Measurements from ENCODE around the gene SLC35A4. TPM values are rescaled to one million over a fixed set of nuclear protein-coding genes. Genes with fewer than 3 reads are reported as not detected.

SLC35A4 gene
- total and polyA plus RNA-seq, 2 of the 13 experiments (the other 11 are each of a cell fraction or from before 2014, with no cell fraction given) = 0.71 to 4.0 TPM

DNA sequence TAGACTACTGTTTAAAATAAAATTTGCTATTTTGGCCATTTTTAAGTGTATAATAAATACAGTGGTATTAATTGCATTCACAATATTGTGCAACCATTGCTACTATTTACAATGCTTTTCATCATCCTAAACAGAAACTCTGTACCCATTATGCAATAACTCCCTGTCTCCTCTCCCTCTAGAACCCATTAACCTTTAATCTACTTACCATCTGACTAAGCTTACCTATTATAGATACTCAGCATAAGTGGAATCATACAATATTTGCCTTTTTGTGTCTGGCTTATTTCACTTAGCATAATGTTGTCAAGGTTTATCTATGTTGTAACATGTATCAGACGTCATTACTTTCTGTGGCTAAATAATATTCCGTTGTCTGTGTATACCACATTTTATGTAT is 42.4 kb downstream of the SLC35A4 start (continued):
- TF ChIP-seq SKI (IDR thresholded peaks at IDR 0.05; ENCODE audit: partially characterized antibody) = peak; percentile 89
- no peak for TF ChIP-seq ZFY (CRISPR knock-in tag; IDR thresholded peaks at IDR 0.05)
- no peak for TF ChIP-seq PHF20 (CRISPR knock-in tag; IDR thresholded peaks at IDR 0.05)
- TF ChIP-seq ZNF263 (CRISPR knock-in tag; IDR thresholded peaks at IDR 0.05) = no peak
- peak; percentile 99 for TF ChIP-seq TBL1XR1 (IDR thresholded peaks at IDR 0.05; ENCODE audit: borderline replicate concordance, low read length, partially characterized antibody)
- no peak for TF ChIP-seq ZNF841 (CRISPR knock-in tag; IDR thresholded peaks at IDR 0.05; ENCODE audit: borderline replicate concordance)
- no peak for TF ChIP-seq HMGA1 (CRISPR knock-in tag; conservative IDR thresholded peaks at IDR 0.05)
- no peak for TF ChIP-seq ELF1 (CRISPR knock-in tag; IDR thresholded peaks at IDR 0.05)
- TF ChIP-seq DNMT1 (CRISPR knock-in tag; IDR thresholded peaks at IDR 0.05) = no peak
- TF ChIP-seq REXO4 (CRISPR knock-in tag; IDR thresholded peaks at IDR 0.05; ENCODE audit: borderline replicate concordance) = no peak
- TF ChIP-seq, protein P1, sequence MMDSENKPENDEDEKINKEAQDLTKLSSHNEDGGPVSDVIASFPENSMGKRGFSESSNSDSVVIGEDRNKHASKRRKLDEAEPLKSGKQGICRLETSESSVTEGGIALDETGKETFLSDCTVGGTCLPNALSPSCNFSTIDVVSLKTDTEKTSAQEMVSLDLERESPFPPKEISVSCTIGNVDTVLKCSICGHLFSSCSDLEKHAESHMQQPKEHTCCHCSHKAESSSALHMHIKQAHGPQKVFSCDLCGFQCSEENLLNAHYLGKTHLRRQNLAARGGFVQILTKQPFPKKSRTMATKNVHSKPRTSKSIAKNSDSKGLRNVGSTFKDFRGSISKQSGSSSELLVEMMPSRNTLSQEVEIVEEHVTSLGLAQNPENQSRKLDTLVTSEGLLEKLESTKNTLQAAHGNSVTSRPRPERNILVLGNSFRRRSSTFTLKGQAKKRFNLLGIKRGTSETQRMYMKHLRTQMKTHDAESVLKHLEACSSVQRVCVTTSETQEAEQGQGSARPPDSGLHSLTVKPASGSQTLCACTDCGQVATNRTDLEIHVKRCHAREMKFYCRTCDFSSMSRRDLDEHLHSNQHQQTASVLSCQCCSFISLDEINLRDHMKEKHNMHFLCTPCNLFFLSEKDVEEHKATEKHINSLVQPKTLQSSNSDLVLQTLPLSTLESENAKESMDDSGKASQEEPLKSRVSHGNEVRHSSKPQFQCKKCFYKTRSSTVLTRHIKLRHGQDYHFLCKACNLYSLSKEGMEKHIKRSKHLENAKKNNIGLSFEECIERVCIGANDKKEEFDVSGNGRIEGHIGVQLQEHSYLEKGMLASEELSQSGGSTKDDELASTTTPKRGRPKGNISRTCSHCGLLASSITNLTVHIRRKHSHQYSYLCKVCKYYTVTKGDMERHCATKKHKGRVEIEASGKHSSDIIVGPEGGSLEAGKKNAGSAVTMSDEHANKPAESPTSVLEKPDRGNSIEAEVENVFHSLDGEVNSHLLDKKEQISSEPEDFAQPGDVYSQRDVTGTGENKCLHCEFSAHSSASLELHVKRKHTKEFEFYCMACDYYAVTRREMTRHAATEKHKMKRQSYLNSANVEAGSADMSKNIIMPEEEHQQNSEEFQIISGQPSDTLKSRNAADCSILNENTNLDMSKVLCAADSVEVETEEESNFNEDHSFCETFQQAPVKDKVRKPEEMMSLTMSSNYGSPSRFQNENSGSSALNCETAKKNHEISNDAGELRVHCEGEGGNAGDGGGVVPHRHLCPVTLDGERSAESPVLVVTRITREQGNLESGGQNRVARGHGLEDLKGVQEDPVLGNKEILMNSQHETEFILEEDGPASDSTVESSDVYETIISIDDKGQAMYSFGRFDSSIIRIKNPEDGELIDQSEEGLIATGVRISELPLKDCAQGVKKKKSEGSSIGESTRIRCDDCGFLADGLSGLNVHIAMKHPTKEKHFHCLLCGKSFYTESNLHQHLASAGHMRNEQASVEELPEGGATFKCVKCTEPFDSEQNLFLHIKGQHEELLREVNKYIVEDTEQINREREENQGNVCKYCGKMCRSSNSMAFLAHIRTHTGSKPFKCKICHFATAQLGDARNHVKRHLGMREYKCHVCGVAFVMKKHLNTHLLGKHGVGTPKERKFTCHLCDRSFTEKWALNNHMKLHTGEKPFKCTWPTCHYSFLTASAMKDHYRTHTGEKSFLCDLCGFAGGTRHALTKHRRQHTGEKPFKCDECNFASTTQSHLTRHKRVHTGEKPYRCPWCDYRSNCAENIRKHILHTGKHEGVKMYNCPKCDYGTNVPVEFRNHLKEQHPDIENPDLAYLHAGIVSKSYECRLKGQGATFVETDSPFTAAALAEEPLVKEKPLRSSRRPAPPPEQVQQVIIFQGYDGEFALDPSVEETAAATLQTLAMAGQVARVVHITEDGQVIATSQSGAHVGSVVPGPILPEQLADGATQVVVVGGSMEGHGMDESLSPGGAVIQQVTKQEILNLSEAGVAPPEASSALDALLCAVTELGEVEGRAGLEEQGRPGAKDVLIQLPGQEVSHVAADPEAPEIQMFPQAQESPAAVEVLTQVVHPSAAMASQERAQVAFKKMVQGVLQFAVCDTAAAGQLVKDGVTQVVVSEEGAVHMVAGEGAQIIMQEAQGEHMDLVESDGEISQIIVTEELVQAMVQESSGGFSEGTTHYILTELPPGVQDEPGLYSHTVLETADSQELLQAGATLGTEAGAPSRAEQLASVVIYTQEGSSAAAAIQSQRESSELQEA (CRISPR knock-in tag; IDR thresholded peaks at IDR 0.05; ENCODE audit: not compliant biosample characterization) = no peak
- no peak for TF ChIP-seq ZSCAN20 (CRISPR knock-in tag; IDR thresholded peaks at IDR 0.05; ENCODE audit: borderline replicate concordance)
- peak; percentile 57; the same call in 1 of the 2 replicates for TF ChIP-seq ZNF629 (CRISPR knock-in tag; conservative IDR thresholded peaks at IDR 0.05)
- TF ChIP-seq, protein P2, sequence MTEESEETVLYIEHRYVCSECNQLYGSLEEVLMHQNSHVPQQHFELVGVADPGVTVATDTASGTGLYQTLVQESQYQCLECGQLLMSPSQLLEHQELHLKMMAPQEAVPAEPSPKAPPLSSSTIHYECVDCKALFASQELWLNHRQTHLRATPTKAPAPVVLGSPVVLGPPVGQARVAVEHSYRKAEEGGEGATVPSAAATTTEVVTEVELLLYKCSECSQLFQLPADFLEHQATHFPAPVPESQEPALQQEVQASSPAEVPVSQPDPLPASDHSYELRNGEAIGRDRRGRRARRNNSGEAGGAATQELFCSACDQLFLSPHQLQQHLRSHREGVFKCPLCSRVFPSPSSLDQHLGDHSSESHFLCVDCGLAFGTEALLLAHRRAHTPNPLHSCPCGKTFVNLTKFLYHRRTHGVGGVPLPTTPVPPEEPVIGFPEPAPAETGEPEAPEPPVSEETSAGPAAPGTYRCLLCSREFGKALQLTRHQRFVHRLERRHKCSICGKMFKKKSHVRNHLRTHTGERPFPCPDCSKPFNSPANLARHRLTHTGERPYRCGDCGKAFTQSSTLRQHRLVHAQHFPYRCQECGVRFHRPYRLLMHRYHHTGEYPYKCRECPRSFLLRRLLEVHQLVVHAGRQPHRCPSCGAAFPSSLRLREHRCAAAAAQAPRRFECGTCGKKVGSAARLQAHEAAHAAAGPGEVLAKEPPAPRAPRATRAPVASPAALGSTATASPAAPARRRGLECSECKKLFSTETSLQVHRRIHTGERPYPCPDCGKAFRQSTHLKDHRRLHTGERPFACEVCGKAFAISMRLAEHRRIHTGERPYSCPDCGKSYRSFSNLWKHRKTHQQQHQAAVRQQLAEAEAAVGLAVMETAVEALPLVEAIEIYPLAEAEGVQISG (CRISPR knock-in tag; IDR thresholded peaks at IDR 0.05) = no peak
- TF ChIP-seq ZNF556 (CRISPR knock-in tag; IDR thresholded peaks at IDR 0.05; ENCODE audit: borderline replicate concordance) = no peak
- TF ChIP-seq KDM4B (CRISPR knock-in tag; IDR thresholded peaks at IDR 0.05) = no peak
- TF ChIP-seq SIX4 (CRISPR knock-in tag; IDR thresholded peaks at IDR 0.05) = no peak
- TF ChIP-seq ZNF20 (CRISPR knock-in tag; IDR thresholded peaks at IDR 0.05) = no peak
- no peak for TF ChIP-seq IRX3 (CRISPR knock-in tag; IDR thresholded peaks at IDR 0.05; ENCODE audit: borderline replicate concordance, low read depth)
- TF ChIP-seq ZNF282 (IDR thresholded peaks at IDR 0.05; ENCODE audit: partially characterized antibody) = no peak
- no peak for TF ChIP-seq ZNF333 (CRISPR knock-in tag; IDR thresholded peaks at IDR 0.05; ENCODE audit: borderline replicate concordance)
- no peak for TF ChIP-seq FOXK2 (IDR thresholded peaks at IDR 0.05)
- TF ChIP-seq NCOA1 (CRISPR knock-in tag; IDR thresholded peaks at IDR 0.05) = no peak

Data from HepG2 (cell line).